GM18519 (cell line): Measurements from ENCODE around the gene GJA10.

Source experiments
- ATAC-seq: cut with Tn5 transposase; IDR thresholded peaks from one replicate; pipeline ENCODE4 v1.9.1; 2021; ENCODE audit warnings: mild to moderate bottlenecking, moderate library complexity; ENCODE audit not compliant: unreplicated experiment, low FRiP score

GJA10 gene

GRCh38 chr6:89916136-89916920 is 22.1 kb downstream of the GJA10 start:
- ATAC-seq = no peak

DNA sequence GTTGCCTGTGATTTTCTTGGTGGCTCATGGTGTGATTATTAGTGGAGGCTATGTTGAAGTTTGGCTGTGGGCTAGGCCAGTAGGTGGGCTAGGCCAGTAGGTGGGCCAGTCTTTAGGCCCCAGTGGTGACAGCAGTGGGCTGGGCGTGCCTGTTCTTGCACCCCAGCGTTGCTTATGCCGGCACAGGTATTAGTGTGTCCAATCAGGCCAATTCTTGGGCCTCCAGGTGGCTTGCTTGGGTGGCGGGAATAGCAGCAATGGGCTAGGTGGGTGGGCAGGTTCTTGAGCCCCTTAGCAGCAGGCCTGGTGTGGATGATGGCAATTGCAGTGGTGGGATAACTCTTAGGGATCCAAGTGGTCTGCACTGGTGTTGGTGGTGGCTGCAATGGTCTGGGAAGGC is 22.9 kb downstream of the GJA10 start:
- no peak for ATAC-seq

GRCh38 chr6:89917801-89918366 is 23.6 kb downstream of the GJA10 start:
- no peak for ATAC-seq

DNA sequence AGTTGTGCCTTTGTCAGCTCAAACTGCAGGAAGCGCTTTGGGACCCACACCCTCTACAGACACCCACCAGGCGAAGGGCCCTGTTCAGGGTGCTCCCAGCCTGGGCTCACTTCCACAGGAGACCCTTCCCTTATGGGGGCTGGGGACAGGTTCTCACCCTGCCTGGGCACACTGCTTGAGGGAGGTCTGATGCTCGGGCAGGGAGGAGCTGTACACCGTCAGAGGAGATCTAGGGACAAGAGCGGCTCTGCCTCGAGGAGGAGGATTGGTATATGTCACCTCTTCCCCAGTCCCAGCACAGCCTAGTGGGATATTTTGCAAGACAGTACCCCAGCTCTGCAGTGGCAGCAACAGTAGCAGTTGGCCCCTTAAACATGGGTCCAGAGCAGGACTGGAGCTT is 26.9 kb downstream of the GJA10 start:
- ATAC-seq = no peak

DNA sequence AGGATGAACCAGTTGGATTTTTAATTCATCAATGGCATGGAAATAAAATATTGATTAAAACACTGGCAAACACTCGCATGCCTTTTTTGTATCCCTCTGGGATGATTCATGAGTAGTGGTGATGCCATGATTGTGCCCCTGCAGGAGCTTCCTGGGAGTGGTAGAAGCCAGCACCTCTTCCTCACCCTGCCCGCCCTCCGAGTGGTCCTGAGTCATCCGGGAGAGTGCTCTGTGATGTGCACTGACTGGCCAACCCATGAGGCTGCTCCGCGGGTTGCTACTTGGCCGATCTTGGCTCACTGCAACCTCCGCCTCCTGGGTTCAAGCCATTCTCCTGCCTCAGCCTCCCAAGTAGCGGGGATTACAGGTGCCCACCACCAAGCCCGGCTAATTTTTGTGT is 27.4 kb downstream of the GJA10 start:
- ATAC-seq = no peak

GRCh38 chr6:89924231-89924630 is 30.0 kb downstream of the GJA10 start:
- ATAC-seq = no peak

DNA sequence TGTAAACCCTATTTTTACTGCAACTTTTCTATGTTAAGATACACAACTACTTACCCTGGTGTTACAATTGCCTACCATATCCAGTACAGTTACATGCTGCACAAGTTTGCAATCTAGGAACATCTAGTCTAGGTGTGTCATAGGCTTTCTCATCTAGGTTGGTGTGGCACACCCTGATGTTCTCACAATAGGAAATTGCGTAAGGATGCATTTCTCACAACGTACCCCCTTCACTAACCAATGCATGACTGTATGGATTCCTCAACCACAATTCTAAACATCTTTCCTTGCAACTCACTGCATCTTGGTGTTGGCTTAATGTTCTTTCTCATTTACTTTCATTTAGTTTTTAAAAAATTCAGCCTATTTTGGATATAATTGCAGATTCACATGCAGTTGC is 31.6 kb downstream of the GJA10 start:
- ATAC-seq = no peak

GRCh38 chr6:89927264-89927663 is 33.0 kb downstream of the GJA10 start:
- no peak for ATAC-seq

GRCh38 chr6:89927791-89928550 is 33.7 kb downstream of the GJA10 start:
- no peak for ATAC-seq

DNA sequence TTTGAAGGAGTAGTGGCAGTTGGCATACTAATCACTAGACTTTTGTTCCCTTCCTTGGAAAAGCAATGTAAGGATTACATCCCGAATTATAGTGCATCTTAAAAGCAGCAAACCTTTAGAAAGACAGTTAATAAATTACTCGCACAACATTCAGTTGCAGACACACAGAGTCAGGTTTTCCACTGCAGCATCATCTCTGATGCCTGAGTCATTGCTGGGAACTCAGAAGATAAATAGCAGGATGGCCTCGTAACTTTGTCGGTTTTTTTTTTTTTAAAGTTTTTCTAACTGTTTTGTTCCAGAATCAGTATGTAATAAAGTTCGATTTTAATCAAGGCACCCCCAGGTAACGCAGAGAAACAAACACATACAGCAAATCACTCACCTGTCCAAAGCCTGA is 34.3 kb downstream of the GJA10 start:
- ATAC-seq = no peak

DNA sequence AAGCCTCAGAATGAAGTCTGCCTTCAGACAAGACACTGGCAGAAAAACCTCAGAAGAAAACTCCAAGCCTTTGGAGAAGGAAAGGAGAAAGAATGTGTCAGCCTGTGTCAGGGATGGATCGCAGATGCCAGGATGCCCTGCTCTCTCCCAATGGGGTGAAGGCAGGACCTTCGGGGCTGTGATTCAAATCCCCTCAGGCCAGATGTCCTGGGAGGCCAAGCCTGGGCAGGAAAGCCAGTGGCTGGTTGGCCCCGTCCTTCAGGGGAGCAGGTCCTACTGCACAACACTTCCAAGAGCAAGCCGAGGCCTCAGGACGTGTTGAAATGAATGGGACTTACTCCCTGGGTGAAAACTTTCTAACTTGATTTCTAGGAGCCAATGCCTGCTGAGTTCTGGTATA is 36.5 kb downstream of the GJA10 start:
- ATAC-seq = no peak

GRCh38 chr6:89932245-89932802 is 38.1 kb downstream of the GJA10 start:
- no peak for ATAC-seq

DNA sequence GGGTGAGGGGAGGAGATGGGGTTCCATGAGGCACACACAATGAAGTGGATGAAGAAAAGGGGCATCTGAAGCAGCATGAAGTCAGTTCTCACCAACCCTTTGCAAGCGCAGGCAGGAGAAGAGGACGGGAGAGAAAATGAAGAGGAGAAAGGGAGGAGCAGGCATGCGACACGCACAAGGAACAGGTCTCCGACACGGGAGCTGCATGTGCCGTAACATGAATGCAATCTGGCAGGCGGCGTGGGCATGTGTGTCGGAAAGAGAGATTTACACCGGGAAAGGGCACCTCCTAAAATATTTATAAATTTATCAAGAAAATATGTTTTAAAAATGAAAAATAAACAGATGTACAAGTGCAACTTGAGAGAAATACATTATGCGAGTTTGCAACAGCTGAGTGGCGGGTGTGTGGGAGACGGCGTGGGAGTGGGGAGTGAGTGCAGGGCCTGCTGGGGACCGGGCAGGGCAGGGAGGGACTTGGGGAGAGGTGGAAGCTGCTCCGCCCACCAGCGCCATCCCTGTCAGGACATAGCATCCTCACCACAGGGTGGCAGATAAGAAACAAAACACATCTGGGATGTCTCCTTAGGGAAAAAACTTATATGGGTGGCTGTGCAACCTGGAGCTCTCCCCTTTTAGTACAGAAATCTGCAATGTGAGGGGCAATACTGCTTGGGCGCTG is 40.6 kb downstream of the GJA10 start:
- no peak for ATAC-seq

DNA sequence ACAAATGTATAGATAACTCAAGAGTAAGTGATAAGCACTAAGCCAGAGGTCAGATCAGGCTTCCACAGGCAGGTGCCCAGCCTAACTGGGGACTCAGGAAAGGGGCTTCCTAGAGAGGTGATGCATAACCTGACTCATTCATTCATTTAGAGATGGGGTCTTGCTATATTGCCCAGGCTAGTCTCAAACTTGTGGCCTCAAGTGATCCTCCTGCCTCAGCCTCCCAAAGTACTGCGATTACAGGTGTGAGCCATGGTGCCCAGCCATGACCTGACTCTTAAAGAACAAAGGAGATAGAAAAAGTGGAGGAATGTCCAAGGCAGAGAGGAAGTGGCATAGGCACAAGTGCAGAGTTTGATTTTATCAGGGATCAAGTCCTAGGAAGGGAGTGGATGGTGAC is 41.9 kb downstream of the GJA10 start:
- no peak for ATAC-seq

DNA sequence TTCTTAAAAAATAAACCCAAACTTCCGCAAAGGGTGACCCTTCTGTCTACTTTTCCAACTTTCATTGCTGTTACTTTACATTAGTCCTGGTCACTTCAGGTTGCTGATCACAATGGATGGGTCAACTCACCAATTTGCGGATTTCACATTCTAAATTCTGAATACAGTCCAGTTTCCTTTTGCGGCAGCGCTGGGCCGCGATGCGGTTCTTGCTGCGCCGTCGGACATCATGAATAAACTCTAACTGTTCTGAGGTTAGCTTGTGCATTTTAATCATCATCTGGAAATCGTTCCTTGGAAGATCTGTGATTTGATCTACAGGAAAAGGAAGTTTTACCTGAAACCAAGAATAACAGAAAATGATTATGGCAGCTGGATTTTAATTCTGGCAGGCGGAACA is 43.7 kb downstream of the GJA10 start:
- no peak for ATAC-seq

- no peak for ATAC-seq
Observed at GRCh38 chr6:89939144-89939543, 44.9 kb downstream of the GJA10 start.

GRCh38 chr6:89940225-89941027 is 46.2 kb downstream of the GJA10 start:
- ATAC-seq = peak; percentile 81

DNA sequence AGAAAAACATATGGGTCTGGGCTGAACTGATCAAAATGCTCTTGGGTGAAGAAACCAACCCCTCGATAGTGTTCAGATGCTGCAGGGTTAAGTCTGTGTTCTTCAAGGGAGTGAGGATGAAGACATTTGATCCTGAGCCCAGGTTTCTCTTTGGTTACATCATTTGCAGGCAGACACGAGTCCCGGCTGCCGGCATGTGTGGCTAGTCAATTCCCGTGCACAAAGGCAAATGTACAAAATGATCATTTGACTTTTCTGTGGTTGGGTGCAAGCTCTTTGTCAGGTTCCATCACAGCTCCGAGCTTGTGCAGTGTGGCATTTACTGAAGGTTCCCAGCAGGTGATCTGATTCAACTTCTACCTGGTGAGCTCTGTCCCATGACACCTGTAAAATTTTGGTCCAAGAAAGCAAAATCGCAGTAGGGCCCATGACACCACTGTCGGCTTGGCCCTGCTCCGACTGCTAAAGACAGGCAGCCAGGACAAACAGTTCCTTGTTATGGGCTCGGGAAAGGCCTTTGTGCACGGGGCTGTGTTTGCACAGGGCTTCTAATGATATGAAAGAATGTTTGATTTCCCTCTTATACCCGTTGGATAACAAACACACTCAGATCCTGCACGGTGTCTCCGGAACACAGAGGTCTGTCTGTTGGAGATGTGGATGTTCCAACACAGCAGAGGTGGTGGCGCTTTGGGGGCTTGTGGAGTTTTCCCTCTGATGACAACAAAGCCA is 46.9 kb downstream of the GJA10 start:
- ATAC-seq = no peak

- ATAC-seq = no peak
Observed at GRCh38 chr6:89941763-89942497, 47.7 kb downstream of the GJA10 start.
